GM19025 (cell line): ENCODE results near the gene GALNTL6.
A peak's percentile ranks its signal among the peaks of the same experiment; 100 is the strongest.

ENCODE experiments used
- ATAC-seq: cut with Tn5 transposase; IDR thresholded peaks from one replicate; pipeline ENCODE4 v1.9.1; 2021; ENCODE audit warnings: mild to moderate bottlenecking, low read depth, moderate library complexity; ENCODE audit not compliant: unreplicated experiment

The GALNTL6 gene

GRCh38 chr4:171983935-171984805 lies 171.0 kb downstream of the GALNTL6 start:
- ATAC-seq = no peak

- ATAC-seq = no peak
Observed at GRCh38 chr4:171985129-171985528, 171.9 kb downstream of the GALNTL6 start.

GRCh38 chr4:171993247-171993646 lies 180.0 kb downstream of the GALNTL6 start:
- ATAC-seq = no peak

- no peak for ATAC-seq
Observed at GRCh38 chr4:172007889-172008288, 194.7 kb downstream of the GALNTL6 start.

GRCh38 chr4:172009446-172010230 lies 196.4 kb downstream of the GALNTL6 start:
- ATAC-seq = no peak

GRCh38 chr4:172011196-172011595 lies 198.0 kb downstream of the GALNTL6 start:
- no peak for ATAC-seq

GRCh38 chr4:172018358-172018757 lies 205.2 kb downstream of the GALNTL6 start:
- ATAC-seq = no peak

- ATAC-seq = no peak
Observed at GRCh38 chr4:172035562-172035961, 222.4 kb downstream of the GALNTL6 start.

GRCh38 chr4:172040766-172041165 lies 227.6 kb downstream of the GALNTL6 start:
- no peak for ATAC-seq

GRCh38 chr4:172042714-172043114 lies 229.5 kb downstream of the GALNTL6 start:
- no peak for ATAC-seq

GRCh38 chr4:172045981-172046380 lies 232.8 kb downstream of the GALNTL6 start:
- no peak for ATAC-seq

- ATAC-seq = no peak
Observed at GRCh38 chr4:172048666-172049065, 235.5 kb downstream of the GALNTL6 start.

GRCh38 chr4:172050911-172051310 lies 237.7 kb downstream of the GALNTL6 start:
- ATAC-seq = no peak

- peak; percentile 72 for ATAC-seq
Observed at GRCh38 chr4:172055046-172055445, 241.8 kb downstream of the GALNTL6 start.

- ATAC-seq = no peak
Observed at GRCh38 chr4:172055498-172055897, 242.3 kb downstream of the GALNTL6 start.

- ATAC-seq = no peak
Observed at GRCh38 chr4:172061204-172061603, 248.0 kb downstream of the GALNTL6 start.

- no peak for ATAC-seq
Observed at GRCh38 chr4:172068506-172068905, 255.3 kb downstream of the GALNTL6 start.

GRCh38 chr4:172073590-172073989 lies 260.4 kb downstream of the GALNTL6 start:
- no peak for ATAC-seq

GRCh38 chr4:172083272-172083671 lies 270.1 kb downstream of the GALNTL6 start:
- no peak for ATAC-seq

- ATAC-seq = no peak
Observed at GRCh38 chr4:172088556-172088955, 275.4 kb downstream of the GALNTL6 start.

GRCh38 chr4:172095161-172095560 lies 282.0 kb downstream of the GALNTL6 start:
- no peak for ATAC-seq

- ATAC-seq = no peak
Observed at GRCh38 chr4:172096786-172097185, 283.6 kb downstream of the GALNTL6 start.
